Keratinocyte (primary cell): ENCODE measurements around the gene FAM13A.

Source experiments
- EZH2 ChIP-seq: IDR thresholded peaks from one replicate; pipeline ENCODE4 v1.6.1; 2012; ENCODE audit warnings: inconsistent platforms, mild to moderate bottlenecking, low read length, moderate library complexity
- TF ChIP-seq, protein P1 (sequence below), 3 experiments: IDR thresholded peaks in 1 of 3; conservative IDR thresholded peaks in 1 of 3; optimal IDR thresholded peaks in 1 of 3; 2 replicates in 2 of 3; 3 replicates in 1 of 3; pipeline versions ENCODE3 to v1.5.1; 2011; ENCODE audit warnings: low read length in 3 of 3, mild to moderate bottlenecking in 3 of 3, moderate library complexity in 2 of 3, control low read depth in 1 of 3, inconsistent platforms in 1 of 3; ENCODE audit not compliant: insufficient read depth in 2 of 3; ENCODE audit errors: extremely low read depth in 1 of 3

DNA sequence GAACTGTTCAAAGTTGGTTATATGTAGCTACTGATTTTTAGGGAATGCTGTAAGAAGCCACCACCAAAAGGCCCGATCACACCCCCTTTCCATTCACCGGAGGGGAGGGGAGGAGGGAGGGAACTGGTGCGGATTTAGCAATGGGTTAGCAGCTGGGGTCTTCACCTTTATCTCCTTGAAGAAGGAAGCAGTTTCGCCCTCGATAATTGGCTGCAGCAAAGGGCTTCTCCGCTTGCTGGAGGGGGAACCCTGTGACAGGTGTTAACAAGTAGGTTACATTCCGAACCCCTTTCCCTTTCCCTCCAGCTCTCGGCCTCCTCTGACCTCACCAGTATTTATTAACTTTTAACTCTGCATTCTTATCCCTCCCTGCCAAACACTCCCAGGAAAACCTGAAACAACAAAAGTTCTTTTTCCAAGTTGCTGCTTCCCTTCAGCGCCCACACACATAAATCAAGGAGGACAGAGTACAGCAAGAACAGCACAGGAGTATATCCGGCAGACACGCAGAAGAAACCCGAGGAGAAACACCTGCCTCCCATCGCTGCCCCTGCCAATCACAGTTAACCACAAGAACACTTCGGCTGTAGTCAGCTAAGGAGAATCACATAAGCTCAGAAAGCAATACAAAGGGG lies 319.6 kb downstream of the FAM13A start:
- no peak for TF ChIP-seq EZH2
- TF ChIP-seq, protein P1, sequence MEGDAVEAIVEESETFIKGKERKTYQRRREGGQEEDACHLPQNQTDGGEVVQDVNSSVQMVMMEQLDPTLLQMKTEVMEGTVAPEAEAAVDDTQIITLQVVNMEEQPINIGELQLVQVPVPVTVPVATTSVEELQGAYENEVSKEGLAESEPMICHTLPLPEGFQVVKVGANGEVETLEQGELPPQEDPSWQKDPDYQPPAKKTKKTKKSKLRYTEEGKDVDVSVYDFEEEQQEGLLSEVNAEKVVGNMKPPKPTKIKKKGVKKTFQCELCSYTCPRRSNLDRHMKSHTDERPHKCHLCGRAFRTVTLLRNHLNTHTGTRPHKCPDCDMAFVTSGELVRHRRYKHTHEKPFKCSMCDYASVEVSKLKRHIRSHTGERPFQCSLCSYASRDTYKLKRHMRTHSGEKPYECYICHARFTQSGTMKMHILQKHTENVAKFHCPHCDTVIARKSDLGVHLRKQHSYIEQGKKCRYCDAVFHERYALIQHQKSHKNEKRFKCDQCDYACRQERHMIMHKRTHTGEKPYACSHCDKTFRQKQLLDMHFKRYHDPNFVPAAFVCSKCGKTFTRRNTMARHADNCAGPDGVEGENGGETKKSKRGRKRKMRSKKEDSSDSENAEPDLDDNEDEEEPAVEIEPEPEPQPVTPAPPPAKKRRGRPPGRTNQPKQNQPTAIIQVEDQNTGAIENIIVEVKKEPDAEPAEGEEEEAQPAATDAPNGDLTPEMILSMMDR (optimal IDR thresholded peaks at IDR 0.05 in 1 of 3, IDR thresholded peaks at IDR 0.05 in 1 of 3, conservative IDR thresholded peaks at IDR 0.05 in 1 of 3; ENCODE audit: extremely low read depth in 1 of 3, insufficient read depth in 2 of 3, low read length in 3 of 3): no peak
